HG02943 (cell line): Measurements from ENCODE around the gene HLA-C.
"Not testable (repeated sequence)": the region's sequence is repeated elsewhere in the genome, so short reads cannot be mapped to it uniquely, and the experiment has no call there.

Experiments used
- ATAC-seq: cut with Tn5 transposase; IDR thresholded peaks from one replicate; pipeline ENCODE4 v1.9.1; 2021; ENCODE audit warnings: mild to moderate bottlenecking, low read depth, moderate library complexity; ENCODE audit not compliant: unreplicated experiment

The HLA-C gene

GRCh38 chr6:31272436-31272835, 544 bp upstream of the HLA-C start:
- ATAC-seq, result no peak

GRCh38 chr6:31270788-31271640, 878 bp downstream of the HLA-C start:
- ATAC-seq, result no peak

DNA sequence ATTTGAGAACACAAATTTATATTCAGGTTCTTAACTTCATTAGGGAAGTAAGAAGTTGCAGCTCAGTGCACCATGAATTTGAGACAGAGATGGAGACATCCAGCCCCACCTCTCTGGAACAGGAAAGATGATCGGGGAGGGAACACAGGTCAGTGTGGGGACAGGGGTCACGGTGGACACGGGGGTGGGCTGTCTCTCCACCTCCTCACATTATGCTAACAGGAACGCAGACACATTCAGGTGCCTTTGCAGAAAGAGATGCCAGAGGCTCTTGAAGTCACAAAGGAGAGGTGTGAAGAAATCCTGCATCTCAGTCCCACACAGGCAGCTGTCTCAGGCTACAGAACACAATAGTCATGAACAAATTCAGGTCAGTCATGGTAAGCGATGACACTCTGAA, 3.1 kb downstream of the HLA-C start:
- no peak for ATAC-seq

DNA sequence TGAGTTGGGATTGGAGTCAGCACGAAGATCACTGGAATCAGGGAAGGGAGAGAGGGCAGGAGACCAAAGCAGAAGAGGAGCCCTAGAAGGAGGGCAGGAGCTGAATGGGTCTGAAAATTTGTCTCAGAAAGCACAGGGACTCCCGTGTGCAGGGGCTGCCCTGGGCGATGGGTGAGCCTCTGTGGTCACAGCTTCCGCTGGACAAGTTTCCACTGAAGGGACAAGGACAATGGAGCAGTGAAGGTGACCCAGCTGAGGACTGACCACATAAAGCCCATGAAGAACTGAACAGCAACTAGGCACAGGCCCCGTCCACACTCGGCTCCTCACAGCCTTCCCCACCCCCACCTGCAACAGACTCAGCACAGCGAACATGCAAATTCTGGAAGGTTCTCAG, 3.5 kb downstream of the HLA-C start:
- ATAC-seq, result no peak

GRCh38 chr6:31267651-31268368, 4.1 kb downstream of the HLA-C start:
- no peak for ATAC-seq

- ATAC-seq, result no peak
Observed at GRCh38 chr6:31266567-31267360, 5.1 kb downstream of the HLA-C start.

GRCh38 chr6:31265926-31266325, 6.0 kb downstream of the HLA-C start:
- ATAC-seq, result no peak

DNA sequence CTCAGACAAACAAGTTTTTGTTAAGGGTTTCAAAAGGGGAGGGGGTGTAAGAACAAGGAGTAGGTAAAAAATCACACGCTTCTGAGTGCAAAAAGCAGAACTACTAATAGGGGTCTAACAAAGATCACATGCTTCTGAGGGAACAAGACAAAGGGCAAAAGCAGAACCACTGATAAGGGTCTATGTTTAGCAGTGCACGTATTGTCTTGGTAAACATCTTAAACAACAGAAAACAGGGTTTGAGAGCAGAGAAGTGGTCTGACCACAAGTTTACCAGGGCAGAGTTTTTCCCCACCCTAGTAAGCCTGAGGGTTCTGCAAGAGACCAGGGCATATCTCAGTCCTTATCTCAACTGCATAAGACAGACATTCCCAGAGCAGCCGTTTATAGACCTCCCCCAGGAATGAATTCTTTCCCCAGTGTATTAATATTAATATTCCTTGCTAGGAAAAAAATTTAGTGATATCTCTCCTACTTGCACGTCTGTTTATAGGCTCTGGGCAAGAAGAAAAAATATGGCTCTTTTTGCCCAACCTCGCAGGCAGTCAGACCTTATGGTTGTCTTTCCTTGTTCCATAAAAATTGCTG, 8.5 kb downstream of the HLA-C start:
- ATAC-seq, result not testable (repeated sequence)

DNA sequence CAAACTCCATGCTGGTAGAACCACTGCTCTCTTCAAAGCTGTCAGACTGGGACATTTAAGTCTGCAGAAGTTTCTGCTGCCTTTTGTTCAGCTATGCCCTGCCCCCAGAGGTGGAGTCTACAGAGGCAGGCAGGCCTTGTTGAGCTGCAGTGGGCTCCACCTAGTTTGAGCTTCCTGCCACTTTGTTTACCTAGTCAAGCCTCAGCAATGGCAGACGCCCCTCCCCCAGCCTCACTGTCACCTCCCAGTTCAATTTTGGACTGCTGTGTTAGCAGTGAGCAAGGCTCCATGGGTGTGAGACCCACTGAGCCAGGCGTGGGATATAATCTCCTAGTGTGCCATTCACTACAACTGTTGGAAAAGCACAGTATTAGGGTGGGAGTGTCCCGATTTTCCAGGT, 11.9 kb downstream of the HLA-C start:
- not testable (repeated sequence) for ATAC-seq

DNA sequence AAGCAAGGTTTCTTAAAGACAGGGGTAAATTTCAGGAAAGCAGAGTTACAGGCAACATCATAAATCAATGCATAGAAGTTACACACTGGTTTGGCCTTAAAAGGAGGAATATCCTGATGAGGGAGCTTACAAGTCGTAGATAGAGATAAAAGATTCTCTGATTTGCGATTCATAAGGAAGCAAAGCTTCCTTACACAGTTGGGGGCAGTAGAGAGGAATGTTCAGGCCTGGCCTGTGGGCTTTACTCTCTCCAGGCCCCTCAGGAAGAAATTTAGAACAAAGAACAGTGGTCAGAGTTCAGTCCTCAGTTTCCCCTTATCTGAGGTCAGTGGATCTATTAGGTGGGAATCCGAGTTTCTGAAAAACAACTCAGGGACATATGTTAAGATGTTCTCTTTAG, 19.3 kb downstream of the HLA-C start:
- ATAC-seq, result no peak

DNA sequence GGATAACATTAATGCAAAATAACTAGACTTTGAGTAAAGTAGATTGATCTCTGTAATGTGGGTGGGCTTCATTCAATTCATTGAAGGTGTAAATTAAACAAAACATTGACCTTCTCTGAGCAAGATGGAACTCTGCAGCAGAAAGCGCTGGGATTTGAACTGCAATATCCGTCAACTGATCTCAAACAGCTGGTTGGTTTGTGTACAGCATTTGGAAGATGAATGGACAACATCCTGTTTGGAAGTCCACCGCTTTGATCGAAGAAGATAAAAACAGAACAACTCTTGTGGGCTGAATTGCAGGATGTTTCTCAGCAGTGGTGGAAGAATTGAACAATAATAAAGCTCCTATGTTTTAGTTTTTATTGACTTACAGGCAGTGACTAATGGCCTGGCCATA, 20.6 kb downstream of the HLA-C start:
- ATAC-seq, result no peak

GRCh38 chr6:31249184-31249583, 22.7 kb downstream of the HLA-C start:
- ATAC-seq, result no peak

- no peak for ATAC-seq
Observed at GRCh38 chr6:31247813-31248212, 24.1 kb downstream of the HLA-C start.

DNA sequence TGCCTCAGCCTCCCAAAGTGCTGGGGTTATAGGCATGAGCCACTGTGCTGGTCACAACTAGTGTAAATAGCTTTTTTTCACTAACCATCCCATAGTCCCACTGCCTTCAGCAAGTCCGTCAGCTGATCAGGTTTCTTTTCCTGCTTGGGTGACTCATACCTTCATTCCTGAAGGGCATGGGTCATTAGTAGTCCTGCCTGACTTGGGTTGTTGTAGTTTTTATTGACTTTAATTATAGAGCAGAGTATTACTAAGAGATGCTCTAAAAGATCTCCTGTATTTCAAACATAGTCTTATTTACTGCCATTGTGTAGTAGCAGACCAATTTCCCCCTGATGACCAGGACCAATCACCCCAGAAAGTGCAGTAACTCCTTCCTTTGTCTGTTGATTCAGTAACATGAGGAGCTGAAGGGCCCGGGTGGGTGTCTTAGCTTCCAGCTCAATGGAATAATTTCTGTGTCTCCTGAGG, 25.8 kb downstream of the HLA-C start:
- ATAC-seq, result no peak

DNA sequence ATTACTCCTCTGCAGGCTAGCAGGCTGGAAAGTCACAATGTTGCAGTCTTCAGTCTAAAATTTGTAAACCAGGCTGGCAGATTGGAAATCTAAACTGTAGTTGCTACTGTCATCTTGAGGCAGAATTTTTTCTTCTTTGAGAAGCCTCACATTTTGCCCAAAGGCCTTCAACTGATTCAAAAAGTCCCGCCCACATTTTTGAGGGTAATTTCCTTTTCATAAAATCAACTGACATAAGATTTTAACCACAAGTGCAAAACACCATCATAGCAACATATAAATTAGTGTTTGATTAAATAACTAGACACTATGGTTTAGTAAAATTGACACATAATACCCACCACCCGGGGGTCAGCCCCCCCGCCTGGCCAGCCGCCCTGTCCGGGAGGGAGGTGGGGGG, 28.4 kb downstream of the HLA-C start:
- no peak for ATAC-seq

- ATAC-seq, result no peak
Observed at GRCh38 chr6:31239854-31240253, 32.0 kb downstream of the HLA-C start.

DNA sequence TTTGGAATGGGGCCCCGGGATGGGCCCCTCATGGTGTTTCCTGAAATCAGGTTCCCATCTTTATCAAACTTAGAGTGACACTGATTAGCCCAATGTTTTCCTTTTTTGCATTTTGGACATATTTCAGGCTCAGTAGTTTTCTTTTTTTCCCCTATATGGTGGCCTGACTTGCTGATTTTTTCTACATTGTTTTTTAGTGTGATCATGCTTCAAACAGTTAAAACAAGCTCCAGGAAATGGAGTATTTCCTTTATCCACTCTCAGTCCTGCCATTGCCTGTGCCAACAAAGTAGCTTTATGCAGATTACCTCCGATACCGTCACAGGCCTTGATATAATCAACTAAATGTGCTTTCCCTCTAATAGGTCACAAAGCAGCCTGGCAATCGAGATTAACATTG, 37.8 kb downstream of the HLA-C start:
- not testable (repeated sequence) for ATAC-seq

- ATAC-seq, result no peak
Observed at GRCh38 chr6:31228476-31228875, 43.4 kb downstream of the HLA-C start.

DNA sequence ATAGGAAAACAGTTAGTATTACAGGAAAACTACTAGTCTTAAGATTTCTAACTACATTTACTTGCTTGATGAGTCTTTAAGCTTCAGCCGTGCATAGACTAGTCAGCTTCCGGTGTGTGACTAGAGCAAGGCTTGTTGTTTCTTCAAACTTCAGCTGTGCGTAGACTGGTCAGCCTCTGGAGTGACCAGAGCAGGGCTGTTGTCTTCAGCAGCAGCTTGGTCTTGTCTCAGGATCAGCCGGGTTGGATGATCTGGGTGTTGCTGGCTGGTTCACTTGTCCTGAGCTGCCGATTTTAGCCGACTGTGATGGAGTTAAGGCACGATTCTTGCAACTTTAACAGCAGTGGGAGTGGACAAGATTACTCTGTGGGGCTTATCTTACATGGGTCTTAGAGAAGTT, 44.7 kb downstream of the HLA-C start:
- ATAC-seq, result no peak

GRCh38 chr6:31225735-31226134, 46.2 kb downstream of the HLA-C start:
- ATAC-seq, result no peak

- no peak for ATAC-seq
Observed at GRCh38 chr6:31222496-31222895, 49.4 kb downstream of the HLA-C start.
